GM12872 (cell line): ENCODE results near the gene CPNE4.

Experiments
- TF ChIP-seq, protein P1 (sequence below): IDR thresholded peaks from 3 replicates; pipeline ENCODE4 v1.5.1; 2011; ENCODE audit warnings: low read depth, mild to moderate bottlenecking, low read length, moderate library complexity; ENCODE audit not compliant: insufficient read depth

CPNE4 gene

DNA sequence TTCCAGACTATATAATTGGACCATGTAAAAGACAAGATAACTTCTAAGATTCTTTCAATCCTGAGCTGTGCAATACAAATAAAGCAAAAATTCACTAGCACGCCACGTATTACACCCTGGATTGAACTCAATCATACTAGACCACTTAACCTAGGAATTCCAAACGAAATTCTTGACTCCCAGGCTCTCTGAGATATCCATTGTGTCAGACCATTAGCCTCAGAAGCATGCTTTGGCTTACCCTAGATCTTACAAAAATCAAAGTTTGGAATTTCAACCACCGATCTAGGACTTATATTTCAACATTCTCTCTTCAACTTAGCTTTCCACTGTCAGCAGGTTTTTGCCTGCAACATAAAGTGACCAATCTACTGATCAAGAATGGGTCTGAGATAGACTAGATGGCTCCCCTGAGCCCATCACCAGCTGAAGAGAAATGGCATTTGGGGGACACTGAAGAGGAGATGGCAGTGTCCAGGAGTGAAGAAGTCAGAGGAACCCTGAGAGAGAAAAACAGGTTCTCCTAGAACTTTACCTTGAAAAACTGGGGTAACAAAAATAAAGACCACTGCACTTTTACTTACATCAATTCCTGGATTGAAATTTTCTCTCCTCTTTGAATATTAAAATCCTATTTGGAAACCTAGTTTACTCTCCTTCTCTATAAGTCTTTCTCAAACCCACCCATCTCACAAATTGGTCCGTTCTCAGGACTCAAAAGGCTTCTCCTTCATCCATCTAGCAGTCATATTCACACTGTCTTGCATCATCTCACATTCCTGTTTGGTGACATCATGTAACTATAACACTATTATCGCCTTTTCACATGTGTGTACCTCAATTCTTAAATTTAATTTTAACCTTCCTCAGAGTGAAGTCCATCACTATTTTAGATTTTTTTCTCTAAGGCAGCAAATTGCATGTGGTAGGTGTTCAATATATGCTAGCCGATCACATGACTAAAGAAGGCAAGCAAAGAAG lies 18.5 kb downstream of the CPNE4 start:
- TF ChIP-seq, protein P1, sequence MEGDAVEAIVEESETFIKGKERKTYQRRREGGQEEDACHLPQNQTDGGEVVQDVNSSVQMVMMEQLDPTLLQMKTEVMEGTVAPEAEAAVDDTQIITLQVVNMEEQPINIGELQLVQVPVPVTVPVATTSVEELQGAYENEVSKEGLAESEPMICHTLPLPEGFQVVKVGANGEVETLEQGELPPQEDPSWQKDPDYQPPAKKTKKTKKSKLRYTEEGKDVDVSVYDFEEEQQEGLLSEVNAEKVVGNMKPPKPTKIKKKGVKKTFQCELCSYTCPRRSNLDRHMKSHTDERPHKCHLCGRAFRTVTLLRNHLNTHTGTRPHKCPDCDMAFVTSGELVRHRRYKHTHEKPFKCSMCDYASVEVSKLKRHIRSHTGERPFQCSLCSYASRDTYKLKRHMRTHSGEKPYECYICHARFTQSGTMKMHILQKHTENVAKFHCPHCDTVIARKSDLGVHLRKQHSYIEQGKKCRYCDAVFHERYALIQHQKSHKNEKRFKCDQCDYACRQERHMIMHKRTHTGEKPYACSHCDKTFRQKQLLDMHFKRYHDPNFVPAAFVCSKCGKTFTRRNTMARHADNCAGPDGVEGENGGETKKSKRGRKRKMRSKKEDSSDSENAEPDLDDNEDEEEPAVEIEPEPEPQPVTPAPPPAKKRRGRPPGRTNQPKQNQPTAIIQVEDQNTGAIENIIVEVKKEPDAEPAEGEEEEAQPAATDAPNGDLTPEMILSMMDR, result no peak

DNA sequence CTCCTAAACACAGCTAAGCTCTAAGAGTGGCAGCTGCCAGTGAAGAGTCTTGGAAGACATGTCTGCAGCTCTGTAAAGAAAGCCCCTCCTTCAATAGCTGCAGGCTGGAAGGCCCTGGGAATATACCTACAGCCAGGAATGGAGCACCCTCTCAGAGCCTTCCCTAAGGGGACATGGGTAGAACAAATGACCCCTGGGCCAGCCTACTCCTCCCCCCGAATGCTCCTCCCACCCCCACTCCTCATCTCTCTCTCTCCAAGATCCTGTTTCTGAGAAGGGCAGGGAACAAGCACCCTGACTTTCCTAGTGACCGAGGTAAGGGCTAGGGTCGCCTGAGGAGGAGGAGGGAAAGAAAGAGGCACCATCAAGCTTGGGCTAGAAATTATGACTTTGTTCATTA lies 20.7 kb downstream of the CPNE4 start:
- TF ChIP-seq, protein P1, result no peak

DNA sequence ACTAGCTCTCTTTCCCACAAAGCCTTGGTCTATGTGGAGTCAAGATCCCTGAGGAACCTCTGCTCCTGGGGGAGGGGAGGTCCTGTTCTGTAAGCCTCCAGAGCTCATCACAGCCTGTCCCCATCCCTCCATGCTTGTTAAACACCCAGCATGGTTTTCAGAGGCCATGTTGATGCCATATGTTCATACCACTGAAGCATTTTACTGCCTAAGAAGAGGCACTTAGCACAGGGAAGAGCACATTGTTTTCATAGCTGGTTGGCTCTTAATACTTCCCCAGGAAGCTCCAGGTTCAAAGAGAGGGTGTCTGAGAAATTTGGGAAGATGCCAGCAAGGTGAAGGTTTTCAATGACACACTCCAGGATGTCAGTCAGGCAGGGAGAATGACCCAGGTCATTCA lies 25.6 kb downstream of the CPNE4 start:
- TF ChIP-seq, protein P1, result no peak

DNA sequence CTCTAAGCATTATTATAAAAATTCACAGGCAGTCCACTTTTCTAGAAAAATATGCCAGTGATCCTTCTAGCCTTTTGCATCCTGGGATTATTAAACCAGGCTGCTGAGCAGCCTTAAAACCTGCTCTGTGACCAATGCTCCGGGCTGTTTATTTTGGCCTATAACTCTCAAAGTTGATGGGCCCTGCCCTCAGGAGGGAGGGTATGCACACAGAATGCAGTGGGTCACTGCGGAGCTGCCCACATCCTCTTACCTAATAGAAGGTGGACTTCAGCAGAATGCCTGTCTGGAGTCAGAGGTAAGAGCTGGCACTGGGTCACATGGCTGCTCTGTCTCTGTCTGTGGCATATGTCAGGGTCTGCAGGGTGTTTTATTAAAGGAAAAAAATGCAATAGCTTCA lies 26.0 kb downstream of the CPNE4 start:
- TF ChIP-seq, protein P1, result no peak

DNA sequence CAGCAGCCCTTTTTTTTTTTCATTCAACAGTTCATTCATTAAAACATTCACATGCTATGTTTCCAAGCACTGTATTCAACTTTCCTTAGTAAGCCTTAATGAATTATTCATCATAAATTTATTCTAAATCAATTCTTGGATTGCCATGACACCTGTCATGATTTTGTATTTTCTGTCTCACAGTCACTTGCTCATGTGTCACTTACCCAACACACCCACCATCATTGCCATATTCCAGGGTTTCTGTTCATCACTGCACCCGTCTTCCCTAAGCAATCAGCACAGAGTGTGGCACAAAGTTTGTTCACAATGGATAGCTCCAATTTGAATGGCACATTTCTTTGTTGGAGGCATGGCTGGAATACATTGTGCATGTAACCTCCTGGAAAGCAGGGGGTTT lies 27.2 kb downstream of the CPNE4 start:
- TF ChIP-seq, protein P1, result no peak

DNA sequence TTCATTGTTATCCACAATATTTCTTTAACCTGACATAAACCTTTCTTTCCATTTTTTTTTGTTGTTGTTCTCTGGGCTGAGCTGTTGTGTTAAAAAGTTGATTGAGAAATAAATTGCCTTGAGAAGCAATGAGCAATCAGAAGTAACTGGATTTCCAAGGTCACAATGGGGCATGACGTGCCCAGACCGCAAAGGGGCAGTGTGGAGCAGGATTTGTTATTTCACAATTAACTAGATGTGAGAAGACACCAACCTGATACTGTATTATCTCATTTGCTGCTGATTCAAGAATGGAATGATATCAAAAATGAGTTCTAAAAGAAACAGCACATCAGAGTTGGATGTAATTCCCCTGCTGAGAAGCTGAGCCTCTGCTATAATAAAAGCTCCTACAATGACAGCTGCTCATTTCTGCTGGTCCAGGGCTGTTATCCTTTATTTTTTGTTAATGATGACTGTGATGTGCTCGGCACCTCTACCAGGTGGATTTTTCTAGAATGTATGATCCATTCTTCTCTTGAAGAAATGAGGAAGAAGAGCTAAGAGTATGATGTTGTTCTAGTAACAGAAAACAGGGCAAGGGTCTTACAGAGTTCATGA lies 28.1 kb downstream of the CPNE4 start:
- TF ChIP-seq, protein P1, result peak; percentile 64

DNA sequence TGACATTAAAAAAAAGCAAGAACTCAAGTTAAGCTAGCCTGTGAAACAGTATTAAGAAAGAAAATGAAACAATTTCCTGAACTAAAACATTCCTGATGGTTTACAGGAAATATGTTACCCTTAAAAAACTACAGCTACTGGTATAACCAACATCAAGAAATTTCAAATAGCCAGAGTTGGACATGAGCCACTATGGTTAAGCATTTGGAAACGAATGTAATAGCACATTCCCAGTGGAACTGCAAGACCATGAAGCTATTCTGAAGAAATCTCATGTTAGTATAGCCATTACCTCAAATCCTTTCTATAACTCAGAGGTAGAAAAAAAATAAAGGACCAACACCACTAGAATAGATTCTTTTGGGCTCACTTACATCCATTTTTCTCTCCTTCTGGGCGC lies 30.2 kb downstream of the CPNE4 start:
- TF ChIP-seq, protein P1, result no peak
